8988T (cell line): ENCODE measurements around the gene EHMT1.
A peak's percentile ranks its signal among the peaks of the same experiment; 100 is the strongest.

Experiments used
- DNase-seq: peaks from one replicate; pipeline ENCODE4 v3.0.0; 2011

The EHMT1 gene

GRCh38 chr9:137618105-137619067, at the start of gene EHMT1:
EHMT1 (plus strand) TSS chr9:137619005; CDS start chr9:137619029, 24 bp downstream.
- DNase-seq, result peak; percentile 99

- DNase-seq, result no peak
These were observed 49.1 kb upstream of the EHMT1 start for GRCh38 chr9:137569609-137570203.

DNA sequence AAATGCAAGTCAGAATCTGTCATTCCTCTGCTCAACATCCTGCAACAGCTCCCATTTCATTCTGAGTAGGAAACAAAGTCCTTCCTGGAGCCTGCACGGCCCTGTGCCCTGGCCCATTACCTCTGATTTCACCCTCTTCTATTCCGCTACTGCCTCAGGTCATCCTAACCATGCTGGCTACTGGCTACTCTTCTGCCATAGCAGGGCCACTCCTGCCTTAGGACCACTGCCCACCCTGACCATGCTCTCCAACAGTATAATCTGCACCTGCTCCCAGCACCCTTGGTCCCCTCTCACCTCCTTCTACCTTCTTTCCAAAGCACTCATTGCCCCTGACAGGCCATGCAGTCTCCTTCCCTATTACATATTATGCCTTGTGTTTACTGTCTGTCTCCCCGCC, 48.2 kb upstream of the EHMT1 start:
- DNase-seq, result no peak

DNA sequence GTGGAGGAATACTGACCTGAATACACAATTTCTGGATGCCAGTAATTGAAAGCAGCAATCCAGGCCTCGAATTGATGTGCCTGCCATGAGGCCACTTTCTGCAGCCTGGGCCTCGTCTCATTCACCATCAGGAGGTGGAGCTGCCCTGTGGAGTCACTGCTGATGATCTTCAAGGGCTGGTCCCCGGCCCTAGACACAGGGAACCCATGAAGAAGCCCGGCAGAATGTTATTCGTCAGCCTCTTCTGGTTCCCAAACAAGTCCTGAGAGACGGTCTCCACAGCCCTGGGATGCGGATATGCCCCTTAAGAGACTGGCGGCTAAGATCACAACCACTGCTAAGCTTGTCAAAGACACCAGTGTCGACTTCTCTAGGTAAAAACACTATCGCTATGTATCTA, 44.6 kb upstream of the EHMT1 start:
- no peak for DNase-seq

DNA sequence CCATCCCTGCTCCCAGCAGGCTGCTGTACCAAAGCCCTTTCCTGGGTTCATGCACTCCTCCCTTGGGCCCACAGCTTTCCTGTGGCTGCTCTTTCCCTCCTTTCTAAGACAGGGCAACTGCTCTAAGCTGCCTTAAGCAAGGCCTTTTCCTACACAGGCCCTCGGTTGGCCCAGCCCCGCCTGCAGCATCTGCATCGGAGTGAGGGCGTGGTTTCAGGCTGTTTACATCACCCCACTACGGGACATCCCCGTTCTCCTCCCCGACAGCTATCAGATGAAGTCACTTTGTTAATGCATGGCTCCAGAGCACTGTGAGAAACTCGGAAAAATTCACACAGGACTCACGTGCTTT, 43.5 kb upstream of the EHMT1 start:
- no peak for DNase-seq

- peak; percentile 60 for DNase-seq
These were observed 42.9 kb upstream of the EHMT1 start for GRCh38 chr9:137575716-137576411.

DNA sequence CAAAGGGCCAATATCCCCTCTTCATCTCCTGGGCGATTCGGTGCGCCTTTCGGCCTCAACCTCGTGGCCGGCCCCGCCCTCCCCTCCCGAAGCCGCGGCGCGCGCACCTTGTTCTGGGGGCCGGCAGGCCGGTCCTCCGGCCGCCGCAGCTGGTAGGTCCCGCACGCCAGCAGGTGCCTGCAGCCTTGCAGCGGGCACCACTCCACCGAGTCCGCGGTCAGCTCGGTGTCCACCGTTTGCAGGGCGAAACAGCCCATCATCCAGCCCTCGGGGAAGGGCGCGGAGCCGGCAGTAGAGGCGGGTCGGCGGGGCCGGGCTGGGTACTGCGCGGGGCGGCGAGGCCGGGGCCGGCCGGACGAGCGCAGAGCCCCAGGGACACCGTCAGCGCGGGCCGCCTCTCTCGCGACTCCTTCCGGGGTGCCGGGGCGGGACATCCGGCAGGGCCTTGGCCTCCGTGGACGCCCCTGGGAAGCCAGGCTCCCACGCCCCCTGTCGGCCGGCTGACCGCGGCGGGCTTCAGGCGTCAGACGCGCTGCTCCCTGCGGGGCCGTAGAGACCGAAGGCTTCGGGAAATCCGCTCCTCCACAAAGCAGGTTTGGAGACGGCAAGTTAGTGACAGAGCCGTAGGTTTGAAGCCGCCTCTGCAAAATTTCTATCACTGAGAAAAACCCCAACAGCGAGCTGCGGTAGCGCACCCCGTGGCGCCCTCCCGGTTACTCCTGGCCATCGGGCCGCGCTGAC, 40.1 kb upstream of the EHMT1 start, which contains the start of gene DPH7:
TSS of gene DPH7 (minus strand) at position 408 of the 741 bp plus-strand sequence. CDS start at position 260, 148 bp downstream.
- peak; percentile 96 for DNase-seq

- DNase-seq, result no peak
These were observed 39.6 kb upstream of the EHMT1 start for GRCh38 chr9:137579259-137579604.

- no peak for DNase-seq
These were observed 38.4 kb upstream of the EHMT1 start for GRCh38 chr9:137580209-137580953.

GRCh38 chr9:137580954-137581322, 37.9 kb upstream of the EHMT1 start:
- DNase-seq, result no peak

DNA sequence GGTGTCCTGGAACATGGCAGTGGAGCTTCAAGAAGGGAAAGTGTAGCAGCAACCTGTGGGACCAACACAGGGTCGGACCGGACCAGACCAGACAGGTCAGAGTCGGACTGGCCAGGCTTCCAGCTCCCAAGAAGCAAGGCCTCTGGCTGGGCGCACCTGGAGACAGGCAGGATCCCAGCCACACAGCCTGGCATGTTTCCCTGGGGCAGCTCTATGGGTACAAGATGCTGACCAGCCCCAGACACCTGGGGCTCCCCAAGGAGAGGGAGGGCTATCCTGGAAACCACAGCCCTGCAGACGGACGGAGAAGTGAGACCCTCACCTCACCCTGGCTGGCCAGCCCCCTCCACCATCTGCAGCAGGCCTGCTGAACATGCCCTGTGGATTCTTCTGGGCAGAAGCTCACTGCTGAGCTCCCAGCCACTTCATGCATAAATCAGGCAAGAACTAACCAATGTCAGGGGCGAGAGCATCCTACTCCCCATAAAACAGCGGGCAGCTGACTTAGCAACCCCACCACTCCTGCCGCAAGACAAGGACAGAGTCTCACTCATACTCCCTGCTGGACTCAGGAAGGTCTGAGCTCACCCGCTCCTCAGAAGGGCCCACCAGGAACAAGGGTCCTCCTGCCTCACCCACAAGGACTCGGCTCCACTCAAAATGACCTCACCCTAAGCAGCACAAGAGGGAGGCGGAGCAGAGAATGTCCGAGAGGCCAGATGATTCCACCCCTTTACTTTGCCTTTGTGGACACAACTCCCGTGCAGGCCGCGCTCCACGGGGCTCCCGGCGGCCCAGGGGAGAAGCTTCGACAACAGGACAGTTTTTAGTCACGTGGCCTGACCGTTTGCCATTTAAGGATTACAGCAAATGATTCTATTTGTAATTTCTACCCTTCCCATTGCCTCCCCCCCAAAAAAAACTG, 37.2 kb upstream of the EHMT1 start:
- DNase-seq, result no peak

GRCh38 chr9:137582286-137582860, 36.4 kb upstream of the EHMT1 start:
- DNase-seq, result peak; percentile 70

DNA sequence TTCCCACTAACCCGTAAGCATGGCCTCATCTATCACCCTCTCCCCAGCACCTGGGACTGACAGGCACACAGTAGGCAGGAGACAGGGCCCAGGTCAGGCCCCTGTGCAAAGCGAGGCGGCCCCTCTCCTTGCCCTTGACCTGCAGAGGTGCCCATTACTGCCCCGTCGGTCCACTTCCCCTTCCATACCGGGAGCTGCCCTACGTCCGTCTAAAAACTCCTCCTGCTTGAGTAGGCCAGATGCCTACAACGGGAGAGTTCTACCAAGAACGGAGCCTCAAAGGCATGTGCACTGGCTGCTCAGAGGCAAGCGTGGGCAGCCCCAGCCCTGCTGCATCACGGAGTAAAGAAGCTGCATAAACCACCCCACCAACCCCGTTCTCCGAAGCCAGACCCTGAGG, 35.5 kb upstream of the EHMT1 start:
- DNase-seq, result no peak

DNA sequence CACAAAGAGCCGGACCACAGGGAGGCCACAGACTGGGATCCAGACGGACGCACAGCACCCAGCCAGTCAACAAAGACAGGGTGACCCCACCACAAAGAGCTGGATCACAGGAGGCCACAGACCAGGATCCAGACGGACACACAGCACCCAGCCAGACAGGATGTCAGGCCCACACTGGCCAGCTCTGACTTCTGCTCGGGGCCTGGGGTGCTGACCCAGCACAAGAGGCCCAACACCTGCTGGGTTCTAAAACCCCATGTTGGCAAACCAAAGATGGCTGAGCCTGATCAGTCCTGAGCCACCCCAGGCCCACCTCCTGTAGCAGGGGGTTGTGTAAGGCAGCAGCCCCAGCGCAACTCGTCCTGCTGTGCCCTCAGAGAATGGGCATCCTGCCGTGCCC, 34.8 kb upstream of the EHMT1 start:
- DNase-seq, result no peak

- DNase-seq, result no peak
These were observed 32.0 kb upstream of the EHMT1 start for GRCh38 chr9:137586854-137587253.

DNA sequence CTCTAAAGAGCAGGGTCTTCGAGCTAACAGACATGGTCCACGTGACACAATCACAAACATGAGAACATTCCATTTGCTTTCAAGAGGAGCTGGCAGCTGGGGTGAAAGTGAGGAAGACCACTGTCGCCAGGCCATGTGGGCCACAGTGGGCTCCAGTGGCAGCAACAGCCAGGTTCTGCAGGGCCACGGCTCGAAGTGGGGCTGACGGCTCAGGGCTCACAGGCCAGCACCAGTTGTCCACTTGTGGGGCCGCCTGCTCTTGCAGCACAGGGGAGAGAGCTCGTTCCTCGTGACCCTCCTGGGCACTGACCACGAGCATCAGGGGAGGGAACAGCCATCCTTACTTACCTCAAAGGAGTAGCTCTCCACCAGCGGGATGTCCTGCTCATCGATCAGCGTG, 30.5 kb upstream of the EHMT1 start:
- no peak for DNase-seq

GRCh38 chr9:137588891-137589290, 29.9 kb upstream of the EHMT1 start:
- DNase-seq, result no peak

- DNase-seq, result peak; percentile 29
These were observed 29.2 kb upstream of the EHMT1 start for GRCh38 chr9:137589441-137590122.

- no peak for DNase-seq
These were observed 28.7 kb upstream of the EHMT1 start for GRCh38 chr9:137590123-137590468.
